H1 (cell line): ENCODE data around the gene AGO3. TPM values are rescaled to one million over a fixed set of nuclear protein-coding genes. Genes with fewer than 3 reads are reported as not detected.

Experiments used
- CTCF ChIA-PET: fragments of 300-600 bp; sonication (Branson Sonifier 250); formaldehyde crosslinking; loops from one replicate; lab custom pipeline; 2021; ENCODE audit not compliant: partially characterized antibody; lab: Charles Lee
- POLR2A ChIA-PET: fragments of 300-600 bp; sonication (Branson Sonifier 250); formaldehyde crosslinking; loops from one replicate; lab custom pipeline; 2021; ENCODE audit warnings: inconsistent platforms; ENCODE audit not compliant: partially characterized antibody; lab: Charles Lee
- DNase-seq, 2 experiments: peaks; one replicate each; pipeline versions ENCODE4 v3.0.0 to v3.0.0-alpha.2; 2010 to 2022; ENCODE audit warnings: low spot score in 2 of 2, low read depth in 1 of 2, mixed read lengths in 1 of 2
- FAIRE-seq: peaks from 2 replicates; lab custom pipeline; 2011; peaks lifted over from hg19 to GRCh38; lab: Jason Lieb, UNC
- H2AFZ ChIP-seq: 2 replicates; pipeline ENCODE4 v1.8.1; 2012; ENCODE audit warnings: low read length, inconsistent platforms
- H2AK5ac ChIP-seq: 2 replicates; pipeline ENCODE4 v1.6.1; 2013; ENCODE audit warnings: low read depth, low read length
- H2BK120ac ChIP-seq: replicated peaks from 2 replicates; pipeline ENCODE3; 2013; ENCODE audit warnings: low read depth, low read length, inconsistent platforms
- H2BK12ac ChIP-seq: 2 replicates; pipeline ENCODE4 v1.6.1; 2013; ENCODE audit warnings: low read depth, low read length
- H2BK15ac ChIP-seq: 2 replicates; pipeline ENCODE4 v1.6.1; 2013; ENCODE audit warnings: low read length
- H2BK20ac ChIP-seq: 2 replicates; pipeline ENCODE4 v1.6.1; 2013; ENCODE audit warnings: low read length
- H2BK5ac ChIP-seq: 2 replicates; pipeline ENCODE4 v1.6.1; 2013; ENCODE audit warnings: low read depth, low read length
- H3K14ac ChIP-seq: 2 replicates; pipeline ENCODE4 v1.6.1; 2013; ENCODE audit warnings: inconsistent platforms; ENCODE audit not compliant: insufficient read length
- H3K18ac ChIP-seq: 2 replicates; pipeline ENCODE4 v1.6.1; 2013; ENCODE audit warnings: low read length; ENCODE audit errors: extremely low read depth
- H3K23ac ChIP-seq: 2 replicates; pipeline ENCODE4 v1.6.1; 2013; ENCODE audit warnings: inconsistent platforms; ENCODE audit not compliant: insufficient read length
- H3K23me2 ChIP-seq: 2 replicates; pipeline ENCODE4 v1.6.1; 2013; ENCODE audit warnings: low read depth, low read length
- H3K27ac ChIP-seq: 2 replicates; pipeline ENCODE4 v1.6.1; 2011; ENCODE audit warnings: low read depth, low read length, inconsistent platforms
- H3K27me3 ChIP-seq, 4 experiments: replicated peaks in 1 of 4; 1 replicate in 1 of 4; 2 replicates in 3 of 4; pipeline versions ENCODE4 v1.6.1 to v1.8.1; 2011 to 2013; ENCODE audit warnings: low read length in 3 of 4, mild to moderate bottlenecking in 3 of 4, inconsistent platforms in 2 of 4, mixed read lengths in 2 of 4, moderate library complexity in 1 of 4; ENCODE audit not compliant: control insufficient read depth in 3 of 4, insufficient read depth in 3 of 4; ENCODE audit errors: extremely low read depth in 1 of 4
- H3K36me3 ChIP-seq, 4 experiments: 2 replicates each; pipeline versions ENCODE4 v1.6.1 to v1.8.1; 2011 to 2013; ENCODE audit warnings: mild to moderate bottlenecking in 4 of 4, low read length in 3 of 4, moderate library complexity in 2 of 4, control low read depth in 1 of 4, inconsistent platforms in 1 of 4; ENCODE audit not compliant: insufficient read depth in 4 of 4, control insufficient read depth in 2 of 4
- H3K4ac ChIP-seq: replicated peaks from 2 replicates; pipeline ENCODE3; 2013; ENCODE audit warnings: low read length, low read depth, mixed read lengths, inconsistent platforms; ENCODE audit not compliant: insufficient read length
- H3K4me1 ChIP-seq, 4 experiments: replicated peaks in 1 of 4; 1 replicate in 1 of 4; 2 replicates in 3 of 4; pipeline versions ENCODE4 v1.6.1 to v1.8.1; 2011 to 2013; ENCODE audit warnings: low read length in 3 of 4, inconsistent platforms in 2 of 4, mixed read lengths in 1 of 4; ENCODE audit not compliant: insufficient read depth in 4 of 4, control insufficient read depth in 3 of 4
- H3K4me2 ChIP-seq, 2 experiments: 2 replicates each; pipeline versions ENCODE4 v1.6.1 to v1.8.1; 2011 to 2013; ENCODE audit warnings: low read depth in 2 of 2, low read length in 2 of 2, control low read depth in 1 of 2, inconsistent platforms in 1 of 2, mild to moderate bottlenecking in 1 of 2; ENCODE audit not compliant: insufficient read depth in 1 of 2
- H3K4me3 ChIP-seq, 4 experiments: fragments of 200-600, 300-600 bp in 1 of 4; sonication (generic), shearing (Covaris generic), sonication (Bioruptor Twin) in 1 of 4; 2 replicates each; pipeline versions ENCODE4 v1.5.1 to v1.8.1; 2011 to 2016; ENCODE audit warnings: low read length in 4 of 4, low read depth in 3 of 4, control low read depth in 2 of 4, inconsistent platforms in 2 of 4, mild to moderate bottlenecking in 2 of 4, mixed read lengths in 1 of 4, moderate library complexity in 1 of 4; ENCODE audit not compliant: insufficient read depth in 2 of 4; ENCODE audit errors: extremely low read depth in 1 of 4
- H3K56ac ChIP-seq: replicated peaks from 2 replicates; pipeline ENCODE3; 2013; ENCODE audit warnings: low read depth, mild to moderate bottlenecking, mixed read lengths, low read length, inconsistent platforms; ENCODE audit not compliant: insufficient read length
- H3K79me1 ChIP-seq: 2 replicates; pipeline ENCODE4 v1.6.1; 2013; ENCODE audit warnings: low read depth, low read length, control low read depth
- H3K79me2 ChIP-seq, 2 experiments: 2 replicates each; pipeline versions ENCODE4 v1.6.1 to v1.8.1; 2012 to 2013; ENCODE audit warnings: low read length in 2 of 2, mild to moderate bottlenecking in 2 of 2, inconsistent platforms in 1 of 2; ENCODE audit not compliant: insufficient read depth in 2 of 2, control insufficient read depth in 1 of 2
- H3K9ac ChIP-seq, 4 experiments: replicated peaks in 1 of 4; 1 replicate in 1 of 4; 2 replicates in 3 of 4; pipeline versions ENCODE4 v1.6.1 to v1.8.1; 2011 to 2013; ENCODE audit warnings: low read depth in 3 of 4, low read length in 3 of 4, control low read depth in 2 of 4, mild to moderate bottlenecking in 2 of 4, moderate library complexity in 2 of 4, inconsistent platforms in 1 of 4; ENCODE audit errors: extremely low read depth in 1 of 4
- H3K9me3 ChIP-seq, 2 experiments: 2 replicates each; pipeline versions ENCODE4 v1.6.1 to v1.8.1; 2012 to 2013; ENCODE audit warnings: mild to moderate bottlenecking in 2 of 2, moderate library complexity in 2 of 2, control low read depth in 1 of 2, inconsistent platforms in 1 of 2, low read depth in 1 of 2, low read length in 1 of 2, mixed read lengths in 1 of 2; ENCODE audit not compliant: insufficient read depth in 2 of 2
- H4K20me1 ChIP-seq, 2 experiments: replicated peaks in 1 of 2; 2 replicates each; pipeline versions ENCODE3 to v1.8.1; 2011 to 2013; ENCODE audit warnings: inconsistent platforms in 2 of 2, low read length in 2 of 2, mild to moderate bottlenecking in 1 of 2; ENCODE audit not compliant: insufficient read depth in 2 of 2, control insufficient read depth in 1 of 2
- H4K5ac ChIP-seq: 2 replicates; pipeline ENCODE4 v1.6.1; 2013; ENCODE audit warnings: low read length, low read depth, mixed read lengths, inconsistent platforms; ENCODE audit not compliant: insufficient read length
- H4K8ac ChIP-seq: 2 replicates; pipeline ENCODE4 v1.8.0; 2013; ENCODE audit warnings: mild to moderate bottlenecking, moderate library complexity, low read length, inconsistent platforms; ENCODE audit not compliant: insufficient read depth; ENCODE audit errors: extremely low read depth
- H4K91ac ChIP-seq: replicated peaks from 2 replicates; pipeline ENCODE3; 2013; ENCODE audit warnings: low read length, mixed read lengths, inconsistent platforms; ENCODE audit not compliant: insufficient read length
- BCL11A ChIP-seq, 2 experiments: IDR thresholded peaks; one replicate each; pipeline ENCODE4 v1.6.1; 2011; ENCODE audit warnings: low read depth in 2 of 2, low read length in 2 of 2, mild to moderate bottlenecking in 2 of 2
- HDAC6 ChIP-seq: IDR thresholded peaks from one replicate; pipeline ENCODE4 v1.7.1; 2012; ENCODE audit warnings: low read depth, mild to moderate bottlenecking, inconsistent platforms, low read length, moderate library complexity
- WGBS, 2 experiments: shearing (Covaris generic) in 1 of 2; methylation state at CpG; one replicate each; pipeline versions ENCODE4 v1.1.6 to v1.1.7; 2013 to 2015; ENCODE audit warnings: low lambda C conversion rate in 2 of 2, mixed read lengths in 2 of 2, inconsistent platforms in 1 of 2, low coverage in 1 of 2, missing lambda C conversion rate in 1 of 2; ENCODE audit not compliant: insufficient replicate concordance in 2 of 2, insufficient coverage in 1 of 2, insufficient read length in 1 of 2; ENCODE audit errors: extremely low coverage in 1 of 2, missing lambda C conversion rate in 1 of 2; 5-methylcytosine and 5-hydroxymethylcytosine counted together
- polyA plus RNA-seq, 7 experiments: library from polyadenylated mRNA; depleted of rRNA in 3 of 7; stranded (reverse) in 5 of 7; unstranded in 2 of 7; fragments of >200 nt in 5 of 7; fragments of 200-250 nt in 2 of 7; gene quantifications; 1 replicate in 5 of 7; 2 replicates in 1 of 7; 4 replicates in 1 of 7; pipeline versions ENCODE4 v1.2.1 to v1.2.3, GENCODE V29; 2011 to 2013; ENCODE audit warnings: missing spikeins in 2 of 7, mixed read lengths in 2 of 7
- total RNA-seq: library from RNA; stranded (reverse); fragmentation: NEBNext Ultra II Directional; extraction: Animal tissue kit (Norgen Biotek cat#: 25700); gene quantifications from 2 replicates; pipeline ENCODE4 v1.2.1, GENCODE V29; 2021

Gene AGO3
- total and polyA plus RNA-seq, 2 of the 8 experiments (the other 6 are each of a cell fraction or from before 2014, with no cell fraction given) = 10.7 to 26.4 TPM

- CTCF ChIA-PET = interaction anchor here (0.6 to 1.2 kb wide), 2 partner anchors 13 to 17 kb away, joined by 3 read pairs; no protein-coding TSS in a partner anchor
- peak overlapping the region; percentile 78 to 85 for H3K4me2 ChIP-seq
- no peak overlapping the region for H2AK5ac ChIP-seq
- no peak overlapping the region for H4K91ac ChIP-seq
- H2BK20ac ChIP-seq = no peak overlapping the region
- no peaks in the 10 kb centered on the region; the same call in 1 of the 2 replicates for H3K79me1 ChIP-seq
- H3K27ac ChIP-seq = no peak overlapping the region
- WGBS, 2 experiments = 63% methylated on average over 7 of the region's 7 CpGs; no CpG with 5 or more reads in 1 of the 2 experiments
- no peak overlapping the region for H2BK15ac ChIP-seq
- DNase-seq (no peak), FAIRE-seq (no peak)
- H3K18ac ChIP-seq = no peak overlapping the region
- peak overlapping the region; percentile 85 to 92 (median 90) for H3K4me3 ChIP-seq
- H3K79me2 ChIP-seq = peaks cover 3 to 58% of the 10 kb centered on the region in 2 experiments
- no peak overlapping the region for H3K56ac ChIP-seq
- H2BK12ac ChIP-seq = no peak overlapping the region
- no peaks in the 10 kb centered on the region for H3K36me3 ChIP-seq
- H4K5ac ChIP-seq = no peak overlapping the region
- POLR2A ChIA-PET = interaction anchor here (1.0 to 2.6 kb wide), 8 partner anchors 9 to 155 kb away, joined by 3 to 20 read pairs (median 5); partner anchors contain the start of gene AGO1
- no peak for TF ChIP-seq HDAC6
- no peak for TF ChIP-seq BCL11A (IDR thresholded peaks at IDR 0.05; ENCODE audit: low read depth in 2 of 2, low read length in 2 of 2)
- TF ChIP-seq, all 59 proteins: peak for 0
- peaks cover 0 to 4% (median 0%) of the 10 kb centered on the region in 4 experiments; a peak in 2 of 7 replicates for H3K4me1 ChIP-seq
- no peaks in the 10 kb centered on the region for H3K27me3 ChIP-seq
- H3K9ac ChIP-seq = 0 out of 7 replicates have a peak overlapping the region, but pooled peaks of 1 of the 4 experiments have one; percentile 5
- H2AFZ ChIP-seq = no peak overlapping the region
- no peak overlapping the region for H2BK120ac ChIP-seq
- H3K14ac ChIP-seq = no peak overlapping the region
- no peak overlapping the region for H4K8ac ChIP-seq
- no peak overlapping the region for H3K23ac ChIP-seq
- no peaks in the 10 kb centered on the region for H4K20me1 ChIP-seq
- H3K9me3 ChIP-seq = no peaks in the 10 kb centered on the region
- no peak overlapping the region for H2BK5ac ChIP-seq
- H3K23me2 ChIP-seq = 0 out of 2 replicates have a peak, but pooled peaks cover 6% of the 10 kb centered on the region
- H3K4ac ChIP-seq = no peak overlapping the region
These were observed 1.3 kb downstream of the AGO3 start for GRCh38 chr1:35932158-35932636.
